ENCODE data around the gene CREB5.
A peak's percentile ranks its signal among the peaks of the same experiment; 100 is the strongest.
"Not testable (repeated sequence)": the region's sequence is repeated elsewhere in the genome, so short reads cannot be mapped to it uniquely, and the experiment has no call there.

CREB5 gene

DNA sequence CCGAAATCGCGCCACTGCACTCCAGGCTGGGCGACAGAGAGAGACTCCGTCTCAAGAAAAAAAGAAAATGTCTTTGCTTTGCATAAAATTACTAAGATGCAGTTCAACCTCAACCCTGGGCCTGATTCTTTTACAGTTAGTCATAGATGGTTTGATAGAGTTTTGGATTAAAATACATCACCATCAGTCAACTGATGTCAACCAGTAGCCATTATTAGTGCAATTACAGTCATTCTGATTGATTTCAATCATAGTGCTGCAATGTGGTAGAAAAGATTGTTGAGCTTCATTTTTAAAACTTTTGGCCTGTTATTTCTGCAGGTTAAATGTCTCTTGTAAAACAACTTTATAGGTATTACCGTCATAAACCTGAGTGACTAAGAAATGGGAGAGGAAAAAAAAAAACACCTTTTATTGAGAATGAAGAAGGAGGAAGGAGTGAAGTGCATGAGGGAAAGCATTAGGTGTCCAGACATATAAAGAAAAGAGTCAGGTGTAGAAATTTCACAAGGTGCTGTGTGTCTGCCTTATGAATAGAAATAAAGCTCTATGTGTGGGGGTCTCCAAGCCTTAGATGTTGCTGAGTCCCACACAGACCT is 395.2 kb downstream of the CREB5 start:
- DNase-seq: no peak

DNA sequence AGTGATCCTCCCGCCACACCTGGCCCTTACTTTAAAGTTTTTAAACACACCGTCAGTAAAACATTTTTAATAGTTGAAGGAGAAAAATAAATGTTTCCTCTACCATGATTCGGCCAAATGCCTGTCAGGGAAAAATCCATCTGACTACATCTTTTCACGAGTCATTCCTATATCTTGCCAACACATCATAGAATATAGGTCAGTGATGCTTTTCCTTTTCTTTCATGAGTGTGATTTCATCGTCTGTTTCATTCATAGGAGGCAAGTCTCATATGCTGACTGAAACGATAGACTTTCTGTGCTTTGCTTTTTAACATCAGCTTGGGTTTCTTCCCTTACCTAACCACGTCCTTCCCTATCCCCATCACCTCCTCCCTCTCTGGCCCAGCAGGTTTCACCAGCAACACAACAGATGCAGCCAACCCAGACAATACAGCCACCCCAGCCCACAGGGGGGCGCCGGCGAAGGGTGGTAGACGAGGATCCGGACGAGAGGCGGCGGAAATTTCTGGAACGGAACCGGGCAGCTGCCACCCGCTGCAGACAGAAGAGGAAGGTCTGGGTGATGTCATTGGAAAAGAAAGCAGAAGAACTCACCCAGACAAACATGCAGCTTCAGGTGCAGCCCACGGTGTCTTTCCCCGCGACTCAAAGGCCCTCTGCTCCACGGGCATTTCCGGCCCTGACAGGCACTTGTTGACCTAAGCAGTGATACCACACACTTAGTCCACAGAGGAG is 396.6 kb downstream of the CREB5 start:
- DNase-seq: peak in 16 of 56 donors; percentile 4 to 63 (median 21)

DNA sequence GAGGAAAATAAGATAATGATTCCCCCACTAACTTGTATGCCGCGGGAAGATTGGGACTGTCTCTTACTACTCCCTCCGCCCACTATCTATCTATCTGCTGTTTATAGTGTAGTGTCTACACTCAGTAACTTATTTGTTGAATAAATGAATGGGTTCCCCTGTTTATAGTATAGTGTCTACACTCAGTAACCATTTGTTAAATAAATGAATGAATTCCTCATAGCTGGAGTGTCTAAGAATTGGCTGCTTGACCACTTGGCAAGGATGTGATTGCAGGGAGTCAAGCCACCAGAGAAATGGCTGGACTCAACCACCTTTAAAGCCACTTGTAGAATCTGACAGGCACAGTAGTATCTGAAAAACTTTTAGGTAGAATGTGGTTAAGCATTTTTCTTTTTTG is 398.7 kb downstream of the CREB5 start:
- DNase-seq: no peak

DNA sequence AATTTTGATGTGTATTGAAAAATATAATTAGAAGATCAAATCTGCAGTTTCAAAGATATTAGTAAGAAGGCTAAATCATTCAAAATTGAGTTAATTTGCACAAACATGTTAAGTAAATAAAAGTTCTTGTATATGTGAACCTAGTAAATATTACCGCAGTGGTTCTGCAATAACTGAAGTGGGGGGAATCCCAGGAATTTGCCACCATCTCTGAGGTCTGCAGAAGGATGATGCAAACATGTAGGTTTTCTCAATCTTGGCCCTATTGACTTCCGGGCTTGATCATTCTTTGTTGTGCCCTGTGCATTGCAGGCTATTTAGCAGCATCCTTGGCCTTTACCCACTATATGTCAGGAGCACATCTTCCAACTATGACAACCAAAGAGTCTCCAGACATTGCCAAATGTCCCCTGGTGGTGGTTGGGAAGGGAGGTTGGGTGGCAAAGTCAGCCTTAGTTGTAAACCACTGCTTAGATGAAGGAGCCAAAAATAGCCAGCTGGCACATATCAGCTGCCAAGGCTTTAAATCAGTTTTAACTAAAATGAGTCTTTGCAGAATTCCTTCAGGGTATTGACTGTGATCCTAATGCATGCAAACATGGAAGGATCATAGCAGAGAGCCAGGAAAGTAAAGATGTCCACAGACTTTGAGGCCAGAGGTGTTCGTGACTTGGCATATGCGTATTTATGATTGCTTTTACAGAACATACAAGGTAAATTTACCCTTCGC is 399.5 kb downstream of the CREB5 start:
- no peak for DNase-seq

DNA sequence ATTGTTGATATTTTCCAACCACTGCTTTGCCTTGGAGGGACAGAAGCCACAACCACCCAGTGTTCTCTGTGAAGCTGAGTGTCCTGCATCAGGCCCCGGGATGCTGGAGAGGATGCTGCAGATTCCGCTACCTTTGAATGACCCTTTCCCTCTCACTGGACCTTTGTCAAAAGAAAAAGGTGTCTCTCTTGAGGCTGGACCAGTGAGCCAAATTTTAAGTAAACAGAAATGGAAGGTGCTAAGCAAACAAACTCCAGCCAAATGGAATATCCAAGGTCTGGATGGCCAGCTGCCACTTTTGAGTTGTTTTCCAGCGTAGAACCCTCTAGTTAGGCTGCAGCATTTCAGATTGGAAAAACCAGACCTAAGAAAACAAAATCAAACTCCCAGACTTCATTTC is 400.3 kb downstream of the CREB5 start:
- DNase-seq: no peak

DNA sequence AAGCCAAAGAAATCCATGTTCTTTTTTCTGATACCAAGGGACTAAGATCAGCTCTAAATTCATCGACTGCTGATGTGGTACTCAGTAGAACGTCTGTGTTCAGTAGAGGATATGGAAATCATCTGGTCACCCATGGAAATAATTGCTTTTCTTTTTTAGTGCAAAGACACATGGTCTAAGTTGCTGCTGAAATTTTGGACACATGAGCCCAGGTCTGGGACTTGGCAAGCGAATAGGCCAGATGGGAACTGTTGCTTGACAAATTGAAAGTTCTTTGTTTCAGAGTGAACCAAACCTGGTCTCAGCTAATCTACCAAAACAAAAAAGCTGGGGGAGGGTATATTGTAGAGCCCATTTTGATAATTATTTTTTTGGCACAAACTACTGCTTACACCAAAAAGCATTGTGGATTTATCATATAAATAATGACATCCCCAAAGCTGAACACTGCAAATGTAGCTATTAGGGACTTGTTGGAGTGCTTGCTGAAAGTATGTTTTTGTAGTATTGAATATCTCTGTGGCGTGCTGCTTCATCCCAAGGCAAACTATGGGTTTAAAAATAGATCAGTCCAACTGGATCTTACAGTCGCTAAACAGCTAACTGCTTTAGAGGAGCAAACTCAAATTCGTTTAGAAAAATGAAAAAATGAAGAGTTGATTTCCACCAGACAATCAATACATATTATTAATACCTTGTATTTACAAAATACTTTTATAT is 401.1 kb downstream of the CREB5 start:
- DNase-seq: no peak

DNA sequence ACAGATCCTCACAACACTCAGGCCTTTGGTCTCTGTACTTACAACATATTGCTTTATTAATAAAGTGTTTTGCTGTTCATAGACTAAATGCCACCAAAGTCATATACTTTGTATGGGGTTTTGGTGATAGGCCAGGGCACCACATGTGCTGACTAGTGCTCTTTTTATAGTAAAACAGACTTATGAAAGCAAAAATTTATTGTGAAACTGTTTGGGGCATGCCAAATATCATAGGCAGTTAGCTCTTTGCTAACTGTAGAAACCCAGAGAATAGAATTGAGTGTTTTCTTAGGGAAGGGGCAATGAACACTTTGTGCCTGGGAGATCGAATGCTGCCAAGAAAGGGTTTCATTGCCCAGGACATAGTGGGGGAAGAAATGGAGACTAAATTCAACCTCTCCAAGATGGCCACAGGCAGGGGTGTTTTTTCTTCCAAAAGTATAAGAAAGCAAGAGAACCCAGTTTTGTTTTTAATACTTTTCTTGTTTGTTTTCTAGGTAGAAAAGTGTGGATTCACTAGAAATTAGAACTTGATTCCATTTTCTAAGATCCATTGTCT is 403.1 kb downstream of the CREB5 start:
- DNase-seq: no peak

DNA sequence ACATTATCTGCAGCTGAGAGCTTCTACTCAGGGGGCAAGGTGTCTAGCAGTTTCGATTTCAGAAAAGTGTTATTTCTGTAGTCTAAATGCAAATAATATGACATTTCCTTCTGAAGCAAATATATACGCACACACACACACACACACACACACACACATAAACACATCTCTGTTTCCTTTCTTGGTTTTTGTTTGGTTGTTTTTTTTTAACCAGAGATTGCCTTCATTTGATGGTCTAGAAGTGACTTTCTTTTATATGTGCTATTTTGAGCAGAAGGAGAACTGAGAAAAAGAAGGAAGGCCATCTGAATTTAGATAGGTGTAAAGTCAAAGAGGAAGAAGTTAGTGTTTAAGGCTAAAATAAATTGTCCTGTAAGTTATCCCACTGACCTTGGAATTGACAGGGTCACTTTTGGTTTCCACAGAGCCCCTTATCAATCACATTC is 403.6 kb downstream of the CREB5 start:
- DNase-seq: no peak

DNA sequence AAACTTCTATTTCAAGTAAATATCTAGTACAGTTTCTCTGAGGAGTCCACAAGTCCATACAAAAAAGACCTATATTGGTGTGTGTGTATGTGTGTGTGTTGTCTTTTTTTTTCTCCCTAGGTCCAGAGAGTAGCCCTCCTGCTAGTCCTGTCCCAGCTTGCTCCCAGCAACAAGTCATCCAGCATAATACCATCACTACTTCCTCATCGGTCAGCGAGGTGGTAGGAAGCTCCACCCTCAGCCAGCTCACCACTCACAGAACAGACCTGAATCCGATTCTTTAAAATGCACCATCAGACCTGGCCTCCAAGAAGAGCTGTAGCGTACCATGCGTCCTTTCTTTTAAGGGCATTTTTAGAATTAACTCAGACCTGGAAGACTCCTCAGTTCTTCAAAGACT is 406.7 kb downstream of the CREB5 start:
- no peak for DNase-seq

DNA sequence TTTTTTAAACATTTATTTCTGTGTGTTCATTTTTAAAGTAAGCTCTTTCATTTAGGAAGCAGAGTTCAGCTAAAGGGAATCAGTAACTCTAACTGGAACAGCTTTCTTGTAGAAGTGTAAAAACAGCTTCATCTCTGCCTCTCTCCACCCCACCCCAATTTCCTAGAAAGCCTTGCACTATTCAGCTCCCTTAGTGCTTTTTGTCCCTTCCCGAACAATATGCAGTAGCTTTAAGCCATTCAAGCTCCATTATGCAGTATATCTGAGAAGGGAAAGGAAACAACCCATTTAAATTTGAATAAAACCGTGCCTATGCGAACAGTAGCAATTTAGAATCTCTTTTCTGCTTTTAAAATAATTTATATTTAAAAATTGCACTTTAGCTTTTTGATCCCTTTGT is 411.3 kb downstream of the CREB5 start:
- no peak for DNase-seq

DNA sequence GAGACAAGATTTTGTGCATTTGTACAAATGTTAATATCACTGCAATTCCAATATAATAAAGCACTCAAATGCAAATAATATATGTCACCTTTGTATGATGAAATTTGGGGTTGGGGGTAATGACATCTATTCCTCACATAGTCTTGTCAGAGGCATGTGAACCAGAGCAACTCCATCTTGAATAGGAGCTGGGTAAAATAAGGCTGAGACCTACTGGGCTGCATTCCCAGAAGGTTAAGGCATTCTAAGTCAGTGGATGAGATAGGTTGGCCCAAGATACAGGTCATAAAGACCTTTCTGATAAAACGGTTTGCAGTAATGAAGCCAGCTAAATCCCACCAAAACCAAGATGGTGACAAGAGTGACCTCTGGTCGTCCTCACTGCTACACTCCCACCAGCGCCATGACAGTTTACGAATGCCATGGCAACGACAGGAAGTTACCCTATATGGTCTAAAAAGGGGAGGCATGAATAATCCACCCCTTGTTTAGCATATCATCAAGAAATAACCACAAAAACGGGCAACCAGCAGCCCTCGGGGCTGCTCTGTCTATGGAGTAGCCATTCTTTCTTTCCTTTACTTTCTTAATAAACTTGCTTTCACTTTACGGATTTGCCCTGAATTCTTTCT is 413.6 kb downstream of the CREB5 start:
- DNase-seq: not testable (repeated sequence)

DNA sequence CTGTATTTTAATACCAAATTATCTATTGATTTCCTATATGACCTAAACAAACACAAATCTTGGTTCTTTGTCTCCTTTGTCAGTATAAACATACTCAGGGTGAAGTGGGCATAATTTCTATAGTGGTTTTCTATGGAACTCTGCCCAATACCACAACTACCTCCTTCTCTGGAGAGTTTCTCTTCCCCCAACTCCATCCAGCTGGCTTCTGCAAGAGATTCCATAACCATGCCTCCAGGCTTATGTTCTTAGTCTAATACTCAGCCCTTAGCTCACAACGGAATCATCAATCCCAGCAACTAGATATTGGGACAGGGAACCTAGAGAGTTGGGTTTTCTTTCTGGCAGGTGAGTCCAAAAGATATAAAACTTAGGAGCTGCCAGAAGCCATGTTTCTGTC is 418.5 kb downstream of the CREB5 start:
- no peak for DNase-seq

DNA sequence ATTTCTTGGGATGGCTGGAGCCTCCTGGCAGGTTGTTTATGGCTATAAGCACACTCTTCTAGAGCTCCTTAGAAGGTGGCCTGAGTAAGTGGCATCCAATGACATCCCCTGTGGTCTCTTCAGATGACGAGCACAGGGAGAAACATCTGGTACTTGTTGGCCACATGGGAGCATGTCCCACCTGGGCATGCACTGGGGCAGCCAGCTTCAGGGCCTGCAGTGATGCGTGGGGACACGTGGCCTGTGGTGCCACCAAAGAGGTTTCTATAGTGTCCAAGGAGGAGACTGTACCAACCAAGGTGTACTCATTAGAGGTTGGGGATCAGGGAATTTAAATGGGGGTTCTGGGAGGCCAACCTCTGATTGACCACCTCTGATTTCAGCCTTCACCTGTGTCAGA is 420.4 kb downstream of the CREB5 start:
- no peak for DNase-seq

DNA sequence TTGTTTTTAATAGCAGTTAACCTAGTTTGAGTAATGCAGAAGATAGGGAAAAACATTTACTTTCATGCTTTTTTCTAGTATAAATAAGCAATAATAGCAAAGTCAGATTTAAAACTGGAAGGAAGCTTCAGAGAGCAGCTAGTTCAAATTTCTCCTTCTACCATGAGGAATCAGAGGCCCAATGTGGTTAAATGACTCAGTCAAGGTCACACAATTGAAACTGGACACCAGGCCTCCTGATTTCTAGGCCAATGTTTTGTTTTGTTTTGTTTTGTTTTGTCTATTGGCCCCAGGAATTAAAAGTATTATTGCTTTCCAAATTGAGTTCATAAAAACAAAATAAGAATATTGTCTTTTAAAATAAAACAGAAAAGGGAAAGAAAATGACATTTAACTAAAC is 423.5 kb downstream of the CREB5 start:
- no peak for DNase-seq

DNA sequence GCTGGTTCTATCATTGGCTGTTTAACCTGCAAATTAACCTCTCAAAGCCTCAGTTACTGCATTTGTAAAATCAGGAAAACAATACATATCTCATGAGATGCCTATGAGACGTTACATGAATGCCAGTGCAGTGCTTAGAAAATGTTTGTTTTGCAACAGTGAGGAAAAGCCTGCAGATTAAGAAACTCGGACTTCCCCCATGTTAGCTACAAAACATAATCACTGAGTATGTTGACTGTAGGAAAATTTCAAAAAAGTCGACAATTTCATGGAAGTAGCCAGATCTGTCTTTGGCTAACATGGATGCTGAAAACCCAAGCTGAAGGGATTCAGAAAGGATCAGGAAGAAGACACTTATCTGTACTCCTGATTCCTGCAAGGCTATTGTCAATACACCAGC is 424.4 kb downstream of the CREB5 start:
- DNase-seq: no peak

DNA sequence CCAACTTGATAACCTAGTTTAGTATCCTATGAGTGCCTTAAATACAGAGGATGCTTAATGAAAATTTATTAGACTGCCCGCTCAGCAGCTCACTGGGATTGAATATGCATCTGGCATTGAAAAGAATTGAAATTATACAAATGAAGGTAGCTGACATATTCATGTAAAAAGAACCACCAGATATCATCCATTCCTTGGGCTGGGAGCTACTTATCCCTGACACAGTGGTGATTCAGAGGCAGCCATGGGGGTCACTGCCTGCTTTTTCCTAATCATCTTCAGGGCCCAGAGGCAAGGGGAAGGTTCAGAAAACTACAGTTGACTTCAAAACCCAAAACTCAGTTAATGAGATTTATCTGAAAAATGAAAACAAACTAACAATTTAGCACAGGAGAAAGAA is 424.9 kb downstream of the CREB5 start:
- DNase-seq: no peak

DNA sequence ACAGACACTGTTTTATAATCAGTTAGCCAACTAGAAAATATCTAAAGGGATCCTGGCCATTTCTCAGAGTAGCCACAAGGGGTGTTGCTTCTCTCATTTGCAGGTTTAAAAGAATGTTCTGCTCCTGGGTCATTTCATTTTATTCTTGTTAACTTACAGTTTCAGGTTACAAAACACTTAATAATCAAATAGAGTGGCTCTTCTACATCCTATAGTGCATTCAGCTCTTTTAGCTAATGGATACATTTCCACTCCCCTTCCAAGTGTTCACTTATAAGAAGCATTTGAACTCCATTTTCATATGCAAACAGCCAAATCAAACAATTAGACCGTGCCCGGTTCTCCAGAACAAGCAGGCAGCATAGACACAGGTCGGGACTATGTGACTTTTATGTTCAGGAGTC is 428.3 kb downstream of the CREB5 start:
- no peak for DNase-seq

DNA sequence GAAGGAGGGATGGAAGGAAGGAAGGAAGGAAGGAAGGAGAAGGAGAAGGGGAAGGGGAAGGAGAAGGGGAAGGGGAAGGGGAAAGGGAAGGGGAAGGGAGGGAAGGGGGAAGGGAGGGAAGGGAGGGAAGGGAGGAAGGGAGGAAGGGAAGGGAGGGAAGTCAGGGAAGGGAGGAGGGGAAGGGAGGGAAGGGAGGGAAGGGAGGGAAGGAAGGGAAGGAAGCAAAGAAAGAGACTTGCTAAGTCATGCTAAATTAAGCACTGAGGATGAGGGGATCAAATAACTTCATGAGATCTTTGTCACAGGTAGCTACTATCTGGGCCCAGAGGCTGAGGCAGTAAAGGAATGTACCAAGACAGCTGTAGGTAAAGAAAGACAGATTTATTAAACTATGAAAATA is 429.4 kb downstream of the CREB5 start:
- no peak for DNase-seq

DNA sequence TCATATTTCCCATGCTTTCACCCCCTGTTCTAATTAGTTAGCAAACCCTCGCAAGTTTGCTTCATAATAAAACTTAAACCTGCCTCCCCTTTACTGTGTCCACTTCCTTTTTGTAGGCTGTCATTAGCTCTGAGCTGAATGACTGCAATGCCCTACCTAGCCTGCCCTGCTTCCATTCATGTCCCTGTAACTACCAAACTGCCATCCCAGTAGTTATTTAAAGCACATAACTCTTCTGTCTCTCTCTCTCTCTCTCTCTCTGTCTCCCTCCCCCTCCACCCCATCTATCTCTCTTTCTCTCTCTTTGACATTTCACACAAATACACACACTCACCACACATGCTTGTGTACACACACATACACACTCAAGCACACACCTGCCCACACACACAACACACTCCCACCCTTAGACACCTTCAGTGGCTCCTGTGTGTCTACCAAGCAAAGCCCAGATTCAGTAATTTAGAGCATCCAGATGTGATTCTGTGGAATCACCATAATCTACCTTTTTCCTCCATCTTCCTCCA is 430.5 kb downstream of the CREB5 start:
- no peak for DNase-seq

DNA sequence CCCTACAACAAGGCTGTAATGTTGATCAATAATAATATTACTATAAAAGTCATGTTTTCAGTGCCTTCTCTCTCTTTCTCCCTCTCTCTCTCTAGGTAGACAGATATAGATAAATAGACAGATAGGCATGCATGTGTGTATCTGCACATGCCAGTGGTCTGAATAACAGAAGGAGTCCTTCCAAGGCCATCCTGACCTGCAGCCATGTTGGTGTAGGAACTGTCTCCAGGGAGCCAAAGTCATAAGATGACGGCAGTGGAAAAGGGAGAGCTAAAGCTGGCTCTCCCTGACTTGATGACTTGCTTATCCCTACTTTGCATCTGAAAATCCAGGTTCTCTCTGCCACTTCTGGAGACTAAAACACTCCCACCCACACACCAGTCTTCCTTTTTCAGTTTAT is 432.8 kb downstream of the CREB5 start:
- DNase-seq: no peak

DNA sequence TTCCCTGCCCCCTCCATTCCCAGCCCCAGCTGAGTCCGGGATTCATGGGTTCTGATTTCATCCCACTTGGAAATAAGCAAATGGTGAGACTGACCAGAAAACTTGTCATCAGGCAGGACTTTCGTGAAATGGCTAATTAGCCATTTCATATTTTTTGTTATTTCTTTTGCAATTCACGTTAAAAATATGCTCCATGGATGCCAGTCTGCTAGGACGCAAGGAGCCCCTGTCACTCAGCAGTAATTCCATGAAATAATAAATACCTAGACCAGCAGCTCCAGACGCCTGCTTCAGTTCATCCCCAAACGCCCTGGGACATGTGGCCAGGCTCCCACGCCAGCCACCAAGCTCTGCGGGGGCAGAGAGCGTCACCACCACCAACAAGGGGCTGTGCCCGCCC is 434.9 kb downstream of the CREB5 start:
- DNase-seq: no peak
